HG03342 (cell line): ENCODE measurements around the gene CCBE1.
"Not testable (repeated sequence)": the region's sequence is repeated elsewhere in the genome, so short reads cannot be mapped to it uniquely, and the experiment has no call there.

Experiments
- ATAC-seq: cut with Tn5 transposase; IDR thresholded peaks from one replicate; pipeline ENCODE4 v1.9.1; 2021; ENCODE audit warnings: mild to moderate bottlenecking, moderate library complexity; ENCODE audit not compliant: unreplicated experiment

CCBE1 gene

GRCh38 chr18:59659508-59660170 lies 37.6 kb downstream of the CCBE1 start:
- ATAC-seq, result no peak

GRCh38 chr18:59658941-59659340 lies 38.3 kb downstream of the CCBE1 start:
- ATAC-seq, result no peak

DNA sequence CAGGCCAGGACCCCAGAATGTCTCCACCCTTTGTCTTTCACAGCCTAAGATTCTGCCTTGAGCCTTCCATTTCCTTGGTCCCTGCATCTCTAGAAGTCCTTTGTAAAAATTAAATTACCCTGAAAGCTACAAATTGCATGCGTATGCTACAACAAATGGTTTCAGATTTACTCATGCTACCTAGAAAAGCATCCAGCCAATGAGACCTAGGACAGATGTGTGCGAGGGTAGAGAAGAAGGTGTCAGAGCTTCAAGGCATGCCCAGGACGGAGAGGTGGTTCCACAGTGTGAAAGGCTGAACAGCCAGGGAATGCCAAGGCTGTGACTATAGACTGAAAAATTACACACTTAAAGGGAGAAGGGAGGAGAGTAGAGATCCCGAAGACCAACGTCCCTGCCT lies 40.2 kb downstream of the CCBE1 start:
- no peak for ATAC-seq

DNA sequence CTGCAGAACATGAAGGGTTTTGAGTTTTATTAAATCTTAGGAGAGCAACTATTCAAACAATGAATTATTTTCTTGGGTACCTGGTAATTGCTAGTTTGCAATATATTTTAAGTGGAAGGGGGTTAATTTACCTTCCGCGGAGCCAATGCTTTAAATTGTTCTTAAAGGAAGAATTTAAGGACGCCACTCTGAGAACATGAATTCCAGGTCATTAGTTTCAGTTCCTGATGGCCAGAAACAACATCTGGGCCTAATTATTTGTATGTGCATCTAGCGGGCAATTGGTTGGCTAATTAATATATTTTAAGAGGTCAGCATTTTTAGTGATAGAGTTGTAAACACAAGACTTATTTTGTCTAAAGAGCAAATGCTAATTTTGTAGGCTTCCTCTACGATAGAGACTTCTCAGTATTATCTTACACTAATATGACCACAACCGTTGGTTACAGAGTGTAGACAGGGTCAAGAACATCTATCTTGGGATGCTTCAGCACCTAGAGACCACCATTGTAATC lies 40.8 kb downstream of the CCBE1 start:
- ATAC-seq, result no peak

GRCh38 chr18:59655676-59656075 lies 41.5 kb downstream of the CCBE1 start:
- no peak for ATAC-seq

GRCh38 chr18:59651071-59651470 lies 46.2 kb downstream of the CCBE1 start:
- ATAC-seq, result no peak

GRCh38 chr18:59650266-59650820 lies 46.9 kb downstream of the CCBE1 start:
- ATAC-seq, result no peak

DNA sequence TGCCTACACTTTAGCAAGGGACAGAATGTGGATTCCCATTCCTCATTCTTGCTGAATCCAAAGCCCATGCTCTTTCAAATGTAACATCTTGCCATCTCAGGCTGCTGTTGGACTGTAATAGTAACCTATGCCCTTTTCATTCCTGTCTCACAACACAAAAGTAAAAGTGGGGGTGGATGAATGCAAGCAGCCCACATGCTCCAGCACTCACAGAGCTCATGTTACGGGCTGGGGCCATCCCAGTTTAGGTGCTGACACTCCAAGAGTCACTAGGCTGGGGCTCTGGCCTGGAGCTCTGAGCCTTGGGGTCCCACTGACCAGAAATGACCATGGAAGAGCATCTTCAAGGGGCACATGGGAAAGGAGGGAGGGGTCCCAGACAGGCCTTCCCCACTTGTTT lies 47.6 kb downstream of the CCBE1 start:
- no peak for ATAC-seq

DNA sequence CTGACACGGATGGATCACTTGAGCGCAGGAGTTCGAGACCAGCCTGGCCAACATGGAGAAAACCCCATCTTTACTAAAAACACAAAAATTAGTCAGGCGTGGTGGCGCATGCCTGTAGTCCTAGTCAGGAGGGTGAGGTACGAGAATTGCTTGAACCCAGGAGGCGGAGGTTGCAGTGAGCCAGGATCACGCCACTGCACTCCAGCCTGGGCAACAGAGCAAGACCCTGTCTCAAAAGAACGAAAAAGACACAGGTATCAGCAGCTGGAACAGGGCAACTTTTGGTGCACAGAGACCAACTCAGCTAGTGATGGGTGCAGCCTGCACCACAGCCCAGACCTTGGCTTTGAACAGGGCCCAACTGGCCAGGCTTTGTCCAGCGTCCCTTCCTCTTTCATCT lies 48.8 kb downstream of the CCBE1 start:
- ATAC-seq, result not testable (repeated sequence)

- ATAC-seq, result no peak
These were observed 50.3 kb downstream of the CCBE1 start for GRCh38 chr18:59646963-59647307.

DNA sequence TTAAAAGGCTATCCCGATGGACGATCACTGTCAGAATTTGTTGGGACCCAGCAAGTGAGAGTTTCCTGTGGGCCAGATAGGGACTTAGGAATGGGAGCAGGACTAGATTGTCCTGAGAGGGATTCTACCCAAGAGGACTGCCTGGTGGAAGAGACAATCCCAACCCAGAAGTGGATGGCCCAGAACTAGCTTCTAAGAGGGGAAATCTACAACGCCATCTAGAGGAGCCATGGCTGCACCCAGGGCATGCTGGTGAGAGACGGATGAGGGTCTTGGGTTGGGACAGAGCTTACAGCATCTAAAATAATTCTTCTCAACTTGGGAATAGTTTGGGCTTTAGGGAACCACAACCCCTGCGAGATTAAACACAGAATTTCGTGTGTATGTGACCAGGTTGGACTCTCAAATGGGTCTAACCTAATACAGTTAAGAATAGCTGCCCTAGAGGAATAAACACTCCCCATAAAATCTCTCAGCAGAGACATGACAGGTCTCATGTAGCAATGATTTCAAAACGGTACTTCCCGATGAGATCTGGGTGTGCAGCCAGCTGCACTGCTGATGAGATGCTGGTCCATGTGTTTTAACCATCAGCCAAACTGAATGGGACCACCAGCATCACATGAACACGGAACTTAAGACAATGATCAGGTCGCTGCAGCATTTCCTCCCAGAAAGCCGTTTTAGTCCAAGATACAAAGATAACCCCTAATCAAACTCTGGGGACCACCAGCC lies 50.8 kb downstream of the CCBE1 start:
- no peak for ATAC-seq

GRCh38 chr18:59643740-59644139 lies 53.5 kb downstream of the CCBE1 start:
- no peak for ATAC-seq

- ATAC-seq, result no peak
These were observed 56.5 kb downstream of the CCBE1 start for GRCh38 chr18:59640721-59641120.

GRCh38 chr18:59639821-59640220 lies 57.4 kb downstream of the CCBE1 start:
- ATAC-seq, result no peak

- no peak for ATAC-seq
These were observed 58.1 kb downstream of the CCBE1 start for GRCh38 chr18:59639136-59639535.

DNA sequence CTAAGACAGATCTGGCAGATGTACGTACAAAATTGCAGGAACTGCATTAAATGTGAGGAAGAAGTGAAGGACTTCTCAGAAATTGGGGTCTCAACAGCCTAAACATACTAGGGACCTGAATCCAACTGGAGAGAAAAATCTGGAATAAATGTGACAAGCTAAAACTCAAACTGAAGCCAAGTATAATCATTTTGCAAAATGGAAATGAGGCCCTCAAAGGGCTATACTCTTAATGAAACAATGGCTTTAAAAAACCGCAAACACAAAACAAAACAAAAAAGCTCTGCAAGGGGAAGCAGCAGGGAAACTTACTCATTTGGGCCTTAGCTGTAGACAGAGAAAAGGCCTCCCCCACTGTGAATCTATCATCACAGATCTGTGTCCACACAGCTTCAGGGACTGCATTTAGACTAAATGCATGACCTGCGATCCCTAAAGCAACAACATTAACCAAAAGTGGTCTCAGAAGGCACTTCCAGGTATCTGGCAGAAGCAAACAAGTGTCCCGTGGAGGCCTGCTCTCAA lies 63.2 kb downstream of the CCBE1 start:
- ATAC-seq, result no peak

DNA sequence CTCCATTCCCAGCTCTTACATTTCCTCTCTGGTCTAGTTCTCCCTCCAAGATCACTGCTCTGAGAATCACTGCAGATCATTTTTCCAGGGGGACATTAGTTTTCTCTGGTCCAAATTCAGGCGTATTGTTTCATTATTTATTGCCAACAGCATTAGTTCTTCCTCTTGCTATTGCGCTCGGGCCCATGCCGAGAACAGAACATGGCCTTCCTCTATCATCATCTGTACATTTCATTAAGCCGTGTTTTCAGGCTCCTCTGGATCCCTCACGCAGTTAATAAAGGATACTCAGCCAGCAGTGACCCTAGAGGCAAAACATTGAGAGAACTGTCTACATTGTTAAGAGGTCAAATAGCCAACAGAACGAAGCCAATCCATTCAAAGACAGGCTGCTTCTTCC lies 63.9 kb downstream of the CCBE1 start:
- no peak for ATAC-seq

- ATAC-seq, result no peak
These were observed 65.5 kb downstream of the CCBE1 start for GRCh38 chr18:59631583-59632181.

- no peak for ATAC-seq
These were observed 67.3 kb downstream of the CCBE1 start for GRCh38 chr18:59629894-59630293.

- no peak for ATAC-seq
These were observed 68.2 kb downstream of the CCBE1 start for GRCh38 chr18:59628995-59629394.

GRCh38 chr18:59627414-59627813 lies 69.8 kb downstream of the CCBE1 start:
- ATAC-seq, result no peak

DNA sequence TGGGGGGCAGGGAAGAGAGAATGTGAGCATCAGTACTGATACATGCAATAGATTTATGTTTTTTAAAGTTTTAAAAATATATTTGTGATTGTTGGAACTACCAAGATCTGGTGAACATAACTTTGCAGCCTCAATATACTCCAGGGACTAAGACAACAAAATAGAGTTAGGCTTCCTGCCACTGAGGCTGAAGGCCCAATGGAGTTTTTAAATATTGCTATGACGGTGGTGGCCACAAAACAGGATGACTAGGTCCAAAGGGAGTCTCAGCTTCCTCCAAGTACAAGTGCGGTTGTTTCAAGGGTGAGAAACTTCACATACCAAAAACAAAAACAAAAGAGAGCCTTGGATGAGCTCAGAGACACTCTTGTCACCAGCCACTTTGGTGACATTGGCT lies 72.9 kb downstream of the CCBE1 start:
- no peak for ATAC-seq
